Sigmoid colon (tissue), 7 donors: Measurements from ENCODE around the gene GTPBP4. TPM values are rescaled to one million over a fixed set of nuclear protein-coding genes. Genes with fewer than 3 reads are reported as not detected.

Source experiments
- DNase-seq: peaks from one replicate; pipeline ENCODE4 v3.0.0-alpha.2; 2019
- H3K27ac ChIP-seq, 4 donors: fragments of 200-600 bp; sonication (generic); one replicate each; pipeline ENCODE4 v1.5.1; 2016 to 2019; ENCODE audit warnings: mild to moderate bottlenecking in 1 of 4
- H3K27me3 ChIP-seq, 3 donors: fragments of 200-600 bp; sonication (generic); one replicate each; pipeline ENCODE4 v1.5.1; 2019; ENCODE audit warnings: mild to moderate bottlenecking in 1 of 3
- H3K36me3 ChIP-seq, 4 donors: fragments of 200-600 bp; sonication (generic); one replicate each; pipeline ENCODE4 v1.5.1; 2016 to 2019
- H3K4me1 ChIP-seq, 4 donors: fragments of 200-600 bp; sonication (generic); one replicate each; pipeline ENCODE4 v1.5.1; 2017 to 2019
- H3K4me3 ChIP-seq, 4 donors: fragments of 200-600 bp; sonication (generic); one replicate each; pipeline ENCODE4 v1.5.1; 2017 to 2019; ENCODE audit warnings: mild to moderate bottlenecking in 2 of 4, moderate library complexity in 1 of 4
- H3K9me3 ChIP-seq, 4 donors: fragments of 200-600 bp in 3 of 4; sonication (generic) in 3 of 4; one replicate each; pipeline versions ENCODE4 v1.5.1 to v1.6.1; 2013 to 2019
- EP300 ChIP-seq, 4 donors: sonication (generic); formaldehyde crosslinking; IDR thresholded peaks; one replicate each; pipeline ENCODE4 v1.6.1; 2017; ENCODE audit warnings: antibody characterized with exemption in 4 of 4
- POLR2A ChIP-seq, 2 donors: fragments of 450-650 bp; IDR thresholded peaks; one replicate each; pipeline ENCODE4 v1.6.1; 2016; ENCODE audit warnings: antibody characterized with exemption in 2 of 2, mild to moderate bottlenecking in 2 of 2, moderate library complexity in 2 of 2
- POLR2AphosphoS5 ChIP-seq, 4 donors: sonication (generic); formaldehyde crosslinking; IDR thresholded peaks; one replicate each; pipeline ENCODE4 v1.6.1; 2017; ENCODE audit warnings: antibody characterized with exemption in 4 of 4
- WGBS, 2 donors: extraction: QIAGEN DNeasy Blood & Tissue Kit; methylation state at CpG; one replicate each; pipeline ENCODE4 v1.1.7; 2013; 5-methylcytosine and 5-hydroxymethylcytosine counted together
- intact Hi-C: fragments of 100-400 bp; cut with DNase I; formaldehyde crosslinking; loops from one replicate; pipeline ENCODE4 v1.15.1; 2023
- polyA plus RNA-seq, 3 donors: library from polyadenylated mRNA; stranded (reverse); fragments of 200-250 nt; gene quantifications; one replicate each; pipeline ENCODE4 v1.2.3, GENCODE V29; 2013
- total RNA-seq, 4 donors: library from RNA; depleted of rRNA; stranded (reverse); fragments of >200 nt; gene quantifications; one replicate each; pipeline ENCODE4 v1.1.0, GENCODE V29; 2016
- TF ChIP-seq, protein P1 (sequence below), 4 experiments: fragments of 450-650 bp in 3 of 4; fragments of 200-600 bp in 1 of 4; IDR thresholded peaks; one replicate each; pipeline ENCODE4 v1.5.1; 2016 to 2019; ENCODE audit warnings: antibody characterized with exemption in 4 of 4, mild to moderate bottlenecking in 3 of 4, moderate library complexity in 2 of 4
- donor health status: healthy with polysubstance abuse.
- donor health status: Bipolar disorder and iron deficiency.
- donor health status: healthy.

Gene GTPBP4
- total and polyA plus RNA-seq, 7 donors, result 8.1 to 38.7 (median 16.8) TPM

DNA sequence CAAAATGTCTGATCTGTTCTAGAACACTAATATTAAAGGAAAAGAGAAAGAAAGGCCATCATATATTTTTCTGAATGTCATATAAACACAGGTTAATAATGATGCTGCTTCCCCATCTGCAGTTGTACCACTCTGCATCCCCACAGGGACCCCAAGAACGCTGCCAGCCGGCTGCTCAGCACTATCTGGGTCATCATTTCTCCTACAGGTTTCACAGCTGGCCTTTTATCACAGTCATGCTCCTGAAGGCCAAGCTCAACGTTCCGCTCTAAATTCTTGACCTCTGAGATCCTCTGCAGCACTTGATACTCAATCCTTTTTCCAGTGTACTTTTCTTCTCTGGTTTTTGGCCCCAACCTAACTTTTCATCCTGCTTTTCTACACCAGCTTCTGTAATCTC is 55.9 kb downstream of the GTPBP4 start:
- peaks cover 0 to 19% (median 12%) of the 10 kb centered on the region in 4 donors for H3K4me1 ChIP-seq
- TF ChIP-seq, protein P1, sequence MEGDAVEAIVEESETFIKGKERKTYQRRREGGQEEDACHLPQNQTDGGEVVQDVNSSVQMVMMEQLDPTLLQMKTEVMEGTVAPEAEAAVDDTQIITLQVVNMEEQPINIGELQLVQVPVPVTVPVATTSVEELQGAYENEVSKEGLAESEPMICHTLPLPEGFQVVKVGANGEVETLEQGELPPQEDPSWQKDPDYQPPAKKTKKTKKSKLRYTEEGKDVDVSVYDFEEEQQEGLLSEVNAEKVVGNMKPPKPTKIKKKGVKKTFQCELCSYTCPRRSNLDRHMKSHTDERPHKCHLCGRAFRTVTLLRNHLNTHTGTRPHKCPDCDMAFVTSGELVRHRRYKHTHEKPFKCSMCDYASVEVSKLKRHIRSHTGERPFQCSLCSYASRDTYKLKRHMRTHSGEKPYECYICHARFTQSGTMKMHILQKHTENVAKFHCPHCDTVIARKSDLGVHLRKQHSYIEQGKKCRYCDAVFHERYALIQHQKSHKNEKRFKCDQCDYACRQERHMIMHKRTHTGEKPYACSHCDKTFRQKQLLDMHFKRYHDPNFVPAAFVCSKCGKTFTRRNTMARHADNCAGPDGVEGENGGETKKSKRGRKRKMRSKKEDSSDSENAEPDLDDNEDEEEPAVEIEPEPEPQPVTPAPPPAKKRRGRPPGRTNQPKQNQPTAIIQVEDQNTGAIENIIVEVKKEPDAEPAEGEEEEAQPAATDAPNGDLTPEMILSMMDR (IDR thresholded peaks at IDR 0.05), result no peak
- TF ChIP-seq POLR2AphosphoS5 (IDR thresholded peaks at IDR 0.05) (no peak), POLR2A (IDR thresholded peaks at IDR 0.05) (no peak), EP300 (IDR thresholded peaks at IDR 0.05) (no peak)
- H3K9me3 ChIP-seq, result no peaks in the 10 kb centered on the region
- peak overlapping the region; percentile 51 to 56 (median 55) for H3K27ac ChIP-seq
- no peak overlapping the region for H3K4me3 ChIP-seq
- H3K27me3 ChIP-seq, result no peaks in the 10 kb centered on the region
- peaks cover 0 to 47% (median 4%) of the 10 kb centered on the region in 4 donors for H3K36me3 ChIP-seq
- DNase-seq, result no peak
- 66 to 84% methylated on average over 4 of the region's 4 CpGs for WGBS, 2 donors
- intact Hi-C loops, result no loop called here

DNA sequence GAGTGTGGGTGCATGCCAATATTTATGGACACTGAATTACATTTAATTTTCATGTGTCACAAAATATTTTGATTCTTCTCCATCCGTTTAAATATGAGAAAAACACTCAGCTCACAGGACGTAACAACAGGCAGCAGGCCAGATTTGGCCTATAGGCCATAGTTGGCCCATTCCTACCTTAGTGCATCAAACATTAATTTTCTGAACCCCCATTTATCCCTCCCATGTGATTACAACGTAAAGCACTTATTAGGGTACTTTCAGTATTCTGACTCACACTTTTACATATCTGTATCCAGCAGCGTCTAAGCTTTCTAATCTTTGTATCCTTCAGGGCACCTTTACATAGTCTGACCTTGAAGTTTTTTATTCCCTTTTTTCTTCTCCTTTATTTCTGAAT is 56.7 kb downstream of the GTPBP4 start:
- no peaks in the 10 kb centered on the region for H3K27me3 ChIP-seq
- TF ChIP-seq, protein P1 (IDR thresholded peaks at IDR 0.05), result no peak
- TF ChIP-seq POLR2A (IDR thresholded peaks at IDR 0.05) (no peak), POLR2AphosphoS5 (IDR thresholded peaks at IDR 0.05) (no peak), EP300 (IDR thresholded peaks at IDR 0.05) (no peak)
- no peaks in the 10 kb centered on the region for H3K9me3 ChIP-seq
- WGBS, 2 donors, result 82 to 83% methylated on average over 4 of the region's 4 CpGs
- no peak for DNase-seq
- H3K4me1 ChIP-seq, result peaks cover 0 to 24% (median 15%) of the 10 kb centered on the region in 4 donors
- peaks cover 0 to 39% (median 4%) of the 10 kb centered on the region in 4 donors for H3K36me3 ChIP-seq
- intact Hi-C loops, result loop anchor here (5.0 kb wide), 1 partner anchor 58 kb away; the partner anchor contains the start of gene GTPBP4
- H3K27ac ChIP-seq, result peak overlapping the region in 1 of 4 donors; percentile 56
- H3K4me3 ChIP-seq, result no peak overlapping the region

DNA sequence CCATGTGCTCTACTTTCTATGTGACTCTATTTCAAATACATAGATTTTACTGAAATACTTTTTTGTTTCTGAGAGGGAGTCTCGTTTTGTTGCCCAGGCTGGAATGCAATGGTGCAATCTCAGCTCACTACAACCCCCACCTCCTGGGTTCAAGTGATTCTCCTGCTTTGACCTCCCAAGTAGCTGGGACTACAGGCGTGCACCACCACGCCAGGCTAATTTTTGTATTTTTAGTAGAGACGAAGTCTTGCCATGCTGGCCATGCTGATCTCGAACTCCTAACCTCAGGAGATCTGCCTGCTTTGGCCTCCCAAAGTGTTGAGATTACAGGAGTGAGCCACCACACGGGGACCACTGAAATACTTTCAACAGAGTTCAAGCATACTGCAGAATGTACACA is 57.2 kb downstream of the GTPBP4 start:
- peaks cover 0 to 34% (median 4%) of the 10 kb centered on the region in 4 donors for H3K36me3 ChIP-seq
- H3K27ac ChIP-seq, result no peak overlapping the region
- H3K9me3 ChIP-seq, result no peaks in the 10 kb centered on the region
- no peak overlapping the region for H3K4me3 ChIP-seq
- DNase-seq, result no peak
- TF ChIP-seq, protein P1 (IDR thresholded peaks at IDR 0.05), result no peak
- TF ChIP-seq POLR2A (IDR thresholded peaks at IDR 0.05) (no peak), POLR2AphosphoS5 (IDR thresholded peaks at IDR 0.05) (no peak), EP300 (IDR thresholded peaks at IDR 0.05) (no peak)
- H3K27me3 ChIP-seq, result no peaks in the 10 kb centered on the region
- peaks cover 0 to 29% (median 20%) of the 10 kb centered on the region in 4 donors for H3K4me1 ChIP-seq
- intact Hi-C loops, result loop anchor here (5.0 kb wide), 1 partner anchor 58 kb away; the partner anchor contains the start of gene GTPBP4
- 86 to 88% methylated on average over 6 of the region's 6 CpGs for WGBS, 2 donors

DNA sequence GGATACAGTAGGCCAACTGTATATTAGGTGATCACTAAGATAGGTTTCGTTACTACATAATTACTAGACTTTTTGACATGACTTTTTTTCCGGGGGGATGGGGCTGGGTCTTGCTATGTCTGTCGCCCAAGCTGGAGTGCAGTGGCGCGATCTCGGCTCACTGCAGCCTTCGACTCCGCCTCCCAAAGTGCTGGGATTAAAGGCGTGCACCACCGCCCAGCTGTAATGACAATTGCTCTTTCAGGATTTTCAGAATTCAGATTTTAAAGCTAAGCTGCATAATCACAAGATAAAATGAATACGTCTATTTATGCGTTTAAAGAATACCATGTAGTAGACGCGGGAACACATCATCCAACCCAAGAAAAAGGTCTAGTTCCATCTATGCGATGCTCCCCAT is 59.7 kb downstream of the GTPBP4 start:
- peak overlapping the region; percentile 71 to 87 (median 74) for H3K4me3 ChIP-seq
- H3K27me3 ChIP-seq, result no peaks in the 10 kb centered on the region
- intact Hi-C loops, result loop anchor here (2.0 to 5.0 kb wide), 2 partner anchors 61 to 117 kb away; partner anchors contain the start of genes GTPBP4 and LARP4B
- 3 to 6% methylated on average over 15 of the region's 15 CpGs for WGBS, 2 donors
- TF ChIP-seq, protein P1 (IDR thresholded peaks at IDR 0.05), result no peak
- no peak for TF ChIP-seq EP300 (IDR thresholded peaks at IDR 0.05)
- no peak for TF ChIP-seq POLR2A (IDR thresholded peaks at IDR 0.05)
- TF ChIP-seq POLR2AphosphoS5 (IDR thresholded peaks at IDR 0.05), result no peak
- no peak for DNase-seq
- peaks cover 0 to 38% (median 26%) of the 10 kb centered on the region in 4 donors for H3K4me1 ChIP-seq
- H3K9me3 ChIP-seq, result no peaks in the 10 kb centered on the region
- peak overlapping the region; percentile 98 to 100 (median 100) for H3K27ac ChIP-seq
- H3K36me3 ChIP-seq, result peaks cover 0 to 30% (median 0%) of the 10 kb centered on the region in 4 donors
